ENCODE data around the gene SFXN5.

The SFXN5 gene

DNA sequence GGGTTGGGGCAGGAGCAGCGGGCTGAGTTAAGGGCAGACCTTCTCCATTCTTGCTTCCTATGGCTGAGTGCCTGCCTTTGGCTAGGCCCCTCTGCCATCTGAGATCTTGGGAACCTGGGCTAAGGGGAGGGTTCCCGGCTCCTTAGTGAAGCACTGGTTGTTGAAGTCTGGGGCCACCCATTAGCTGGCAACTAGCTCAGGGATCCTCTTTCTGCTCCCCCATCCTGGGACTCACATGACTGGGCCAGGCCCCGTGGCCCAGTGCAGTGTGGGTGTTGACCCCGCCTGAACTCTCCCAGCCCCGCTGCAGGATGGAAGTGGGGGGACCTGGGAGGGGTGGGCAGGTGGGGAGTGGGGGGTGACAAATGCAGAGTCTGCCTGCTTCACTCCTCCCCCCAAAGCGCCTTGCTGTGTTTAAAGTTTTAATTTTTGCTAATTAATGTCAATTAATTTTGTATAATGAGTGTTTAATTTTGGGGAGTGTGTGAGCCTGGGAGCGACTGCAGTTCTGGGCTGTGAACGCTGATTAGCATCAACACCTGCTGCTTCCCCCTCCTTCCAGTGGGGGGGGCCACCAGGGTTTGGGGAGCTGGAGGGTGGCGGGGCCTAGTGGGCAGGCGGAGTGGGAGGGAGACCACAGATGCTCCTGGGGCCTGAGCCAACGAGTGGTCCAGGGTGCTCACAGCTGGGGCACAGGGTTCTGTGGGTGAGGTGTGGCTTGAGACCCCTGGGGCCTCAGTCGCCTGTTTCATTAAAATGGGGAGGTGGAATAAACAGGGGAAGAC lies 99.0 kb downstream of the SFXN5 start:
- no peak for DNase-seq

DNA sequence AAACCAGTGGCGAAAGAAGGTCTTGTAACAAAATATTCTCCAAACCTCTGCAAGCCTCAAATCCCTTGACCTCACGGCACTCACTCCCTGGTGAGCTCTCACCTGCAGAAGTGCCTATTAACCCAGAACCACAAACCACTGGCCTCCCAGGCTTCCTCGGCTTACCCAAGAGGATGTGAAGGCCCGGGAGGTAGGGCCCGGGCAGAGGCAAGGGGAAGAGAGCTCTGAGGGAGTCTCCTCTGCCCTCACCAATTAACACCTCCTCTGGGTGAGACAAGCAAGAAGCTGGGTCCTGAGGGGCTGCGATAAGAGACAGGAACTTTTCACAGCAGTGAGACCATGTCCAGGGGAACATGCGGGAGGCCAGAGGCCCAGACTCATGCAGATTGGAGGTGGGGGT lies 100.5 kb downstream of the SFXN5 start:
- no peak for DNase-seq

DNA sequence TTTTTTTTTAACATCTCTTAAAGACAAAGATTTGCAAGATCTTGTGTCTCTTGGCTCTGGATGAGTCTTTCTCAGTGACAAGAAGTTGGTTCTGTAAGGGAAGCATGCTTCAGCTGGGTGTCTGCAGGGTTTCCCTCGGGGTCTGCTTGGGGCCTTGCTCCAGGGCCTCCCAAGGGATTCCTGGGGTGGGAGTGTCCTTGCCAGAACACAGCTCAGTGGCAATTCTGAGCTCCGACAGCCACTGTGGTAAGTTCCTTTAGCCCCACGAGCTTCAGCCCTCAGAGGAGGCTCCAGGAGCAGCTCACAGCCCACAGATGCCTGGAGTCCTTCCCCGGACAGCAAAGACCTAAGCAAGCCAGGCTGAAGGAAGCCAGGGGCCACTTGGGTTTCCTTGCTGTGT lies 101.8 kb downstream of the SFXN5 start:
- DNase-seq = no peak

DNA sequence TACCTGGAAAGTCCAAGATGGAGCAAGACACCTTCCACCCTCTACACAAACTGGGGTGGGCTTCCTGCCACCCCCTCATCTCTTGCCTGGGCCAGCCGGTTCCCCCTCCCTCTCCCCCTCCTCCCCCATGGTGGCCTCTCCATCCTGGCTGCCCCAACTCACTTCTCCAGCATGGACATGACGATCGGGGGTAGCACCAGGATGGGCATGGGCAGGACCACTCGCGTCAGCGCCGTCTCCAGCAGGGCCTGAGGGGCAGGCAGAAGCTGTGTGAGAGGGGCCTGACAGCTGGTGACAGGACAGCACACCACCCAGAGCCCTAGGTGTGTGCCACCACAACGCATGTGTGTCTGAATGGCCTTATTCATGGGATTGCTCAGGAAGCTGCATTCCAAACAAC lies 103.2 kb downstream of the SFXN5 start:
- DNase-seq = no peak

DNA sequence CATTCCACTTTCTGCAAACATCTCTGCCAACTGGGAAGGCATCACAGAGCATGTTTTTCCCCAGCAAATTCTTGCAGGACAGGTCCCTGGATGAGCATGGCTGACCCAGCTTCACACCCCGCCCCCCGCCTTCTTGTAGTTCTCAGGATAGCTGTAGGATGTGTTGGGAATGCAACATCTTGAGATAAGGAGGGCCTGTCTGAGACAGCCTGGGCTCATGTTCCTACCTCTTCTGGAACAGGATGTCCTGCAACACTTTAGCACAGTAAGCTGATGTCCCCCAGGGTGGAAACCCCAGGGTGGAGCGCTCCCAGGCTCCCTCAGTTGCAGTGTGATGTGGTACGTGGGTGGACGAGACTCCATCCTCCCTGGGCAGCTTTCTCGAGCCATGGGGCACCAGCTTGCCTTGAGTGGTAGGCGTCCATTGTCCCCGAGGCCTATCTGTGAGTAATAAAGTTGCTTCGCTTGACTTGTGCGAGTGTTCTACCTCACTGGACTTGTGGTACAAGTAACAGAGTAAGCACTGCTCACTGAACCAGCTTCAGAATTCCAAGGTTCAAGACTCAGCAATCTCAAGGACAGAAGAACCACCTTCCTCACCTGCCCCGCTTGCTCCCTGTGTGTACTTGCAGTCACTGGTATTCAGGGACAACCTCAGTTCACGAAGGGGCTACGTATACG lies 105.6 kb downstream of the SFXN5 start:
- DNase-seq = no peak

DNA sequence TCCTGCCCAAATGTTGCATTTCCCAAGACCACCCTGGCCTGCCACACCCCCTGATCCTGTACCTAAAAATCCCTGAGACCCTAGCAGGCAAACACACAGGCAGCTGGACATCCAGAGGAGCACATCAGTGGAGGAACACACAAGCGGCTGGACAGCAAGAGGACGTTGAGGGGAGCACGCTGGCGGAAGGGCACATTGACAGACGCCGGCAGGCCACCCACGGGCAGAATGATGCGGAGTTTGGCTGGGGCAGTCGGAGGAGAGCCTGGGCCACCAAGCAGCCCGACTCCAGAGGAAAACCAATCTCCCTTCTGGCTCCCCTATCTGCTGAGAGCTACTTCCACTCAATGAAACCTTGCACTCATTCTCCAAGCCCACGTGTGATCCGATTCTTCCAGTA lies 106.5 kb downstream of the SFXN5 start:
- no peak for DNase-seq

DNA sequence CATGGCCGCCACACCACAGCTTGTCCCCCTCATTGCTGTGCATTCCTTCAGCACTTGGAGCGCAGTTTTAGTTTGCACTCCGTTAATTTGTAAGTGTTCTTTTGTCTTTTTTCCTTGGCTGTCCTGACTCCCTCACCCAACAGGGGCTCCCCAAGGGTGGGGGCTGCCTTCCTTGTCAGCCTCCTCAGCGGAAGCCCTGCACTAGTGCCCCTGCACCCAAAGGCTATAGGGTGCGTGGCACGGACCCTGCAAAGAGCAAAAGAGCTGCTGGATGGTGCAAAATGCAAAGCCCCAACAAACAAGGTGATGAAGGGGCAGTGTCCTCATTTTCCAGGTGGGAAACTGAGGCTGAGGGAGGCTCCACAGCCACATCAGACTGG lies 107.4 kb downstream of the SFXN5 start:
- DNase-seq = no peak

DNA sequence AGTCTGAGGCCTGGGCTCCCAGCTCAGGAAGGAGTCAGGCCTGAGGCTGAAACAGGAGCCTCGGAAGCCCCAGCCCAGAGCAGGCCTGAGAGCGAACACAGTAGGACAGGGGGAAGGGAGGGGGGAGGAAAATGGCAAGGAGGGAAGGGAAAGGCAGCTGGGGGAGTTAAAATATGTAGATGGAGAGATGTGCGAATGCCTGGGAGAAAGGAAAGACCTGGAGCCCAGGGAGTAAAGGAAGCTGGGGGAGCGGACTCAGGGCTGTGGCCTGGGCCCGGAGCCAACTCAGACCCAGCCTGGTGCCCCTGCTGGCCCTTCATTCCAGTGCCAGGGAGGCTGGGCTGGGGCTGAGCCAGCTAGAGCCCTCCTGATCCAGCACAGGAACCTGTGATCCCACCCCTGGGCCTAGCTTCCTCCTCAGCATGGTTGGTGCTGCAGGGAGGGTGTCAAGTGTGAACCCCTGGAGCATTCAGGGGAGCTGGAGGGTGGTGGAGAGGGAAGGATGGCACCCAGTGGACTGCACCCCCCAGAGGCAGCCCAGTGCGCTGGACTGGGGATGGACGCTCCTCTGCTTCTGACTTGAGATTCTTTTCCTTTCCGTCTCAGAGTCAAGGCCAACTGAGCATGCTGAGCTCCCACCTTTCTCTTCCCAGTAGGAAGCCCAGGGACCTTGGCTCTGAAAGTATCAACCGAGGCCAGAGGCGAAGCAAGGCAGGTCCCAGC lies 107.9 kb downstream of the SFXN5 start:
- DNase-seq = no peak

DNA sequence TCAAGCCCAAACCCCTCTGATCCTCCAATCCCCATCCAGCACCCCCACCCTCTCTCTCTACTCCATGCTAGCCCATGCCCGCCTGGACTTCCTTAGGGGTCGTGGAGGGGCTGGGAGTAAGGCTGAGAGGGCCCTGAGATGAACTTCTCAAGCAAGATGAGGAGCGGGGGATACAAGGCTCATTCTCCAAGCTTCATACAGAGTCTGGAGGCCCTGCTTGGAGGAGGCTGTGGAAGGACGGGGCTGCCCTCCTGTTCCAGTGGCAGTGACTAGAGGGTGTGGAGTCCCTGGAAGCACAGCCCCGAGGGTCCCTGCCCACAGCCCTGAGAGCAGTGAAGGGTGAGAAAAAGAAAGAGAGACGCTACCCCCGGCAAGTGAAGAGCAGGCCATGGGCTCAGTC lies 108.6 kb downstream of the SFXN5 start:
- DNase-seq = no peak

DNA sequence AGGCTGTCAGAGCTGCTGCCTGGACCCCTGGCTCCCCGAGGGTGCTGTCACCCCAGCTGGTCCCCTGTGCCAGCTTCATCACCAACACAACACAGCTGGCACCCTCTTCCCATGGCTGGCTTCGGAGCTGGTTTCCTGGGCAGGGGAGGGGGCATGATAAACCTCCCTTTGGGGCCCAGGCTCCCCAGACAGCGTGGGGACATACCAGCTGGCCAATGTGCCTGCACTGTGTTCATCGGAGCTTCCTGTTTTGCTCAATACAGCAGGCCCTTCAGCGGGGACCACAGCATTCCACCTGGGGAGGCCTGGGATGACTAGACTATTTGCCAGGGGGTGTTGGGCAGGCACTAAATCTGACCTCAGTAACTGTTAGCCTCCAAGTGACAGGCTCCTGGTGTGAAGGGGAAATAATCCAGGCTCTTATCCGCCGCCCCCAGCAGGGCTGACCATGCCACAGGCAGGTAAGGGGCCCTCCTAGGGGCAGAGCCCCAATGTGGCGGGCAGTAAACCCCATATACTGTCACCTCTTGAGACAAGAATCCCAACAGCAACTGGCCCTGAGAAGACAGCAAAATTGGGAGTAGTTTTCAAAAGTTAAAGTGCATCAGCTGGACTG lies 109.6 kb downstream of the SFXN5 start:
- DNase-seq = no peak

DNA sequence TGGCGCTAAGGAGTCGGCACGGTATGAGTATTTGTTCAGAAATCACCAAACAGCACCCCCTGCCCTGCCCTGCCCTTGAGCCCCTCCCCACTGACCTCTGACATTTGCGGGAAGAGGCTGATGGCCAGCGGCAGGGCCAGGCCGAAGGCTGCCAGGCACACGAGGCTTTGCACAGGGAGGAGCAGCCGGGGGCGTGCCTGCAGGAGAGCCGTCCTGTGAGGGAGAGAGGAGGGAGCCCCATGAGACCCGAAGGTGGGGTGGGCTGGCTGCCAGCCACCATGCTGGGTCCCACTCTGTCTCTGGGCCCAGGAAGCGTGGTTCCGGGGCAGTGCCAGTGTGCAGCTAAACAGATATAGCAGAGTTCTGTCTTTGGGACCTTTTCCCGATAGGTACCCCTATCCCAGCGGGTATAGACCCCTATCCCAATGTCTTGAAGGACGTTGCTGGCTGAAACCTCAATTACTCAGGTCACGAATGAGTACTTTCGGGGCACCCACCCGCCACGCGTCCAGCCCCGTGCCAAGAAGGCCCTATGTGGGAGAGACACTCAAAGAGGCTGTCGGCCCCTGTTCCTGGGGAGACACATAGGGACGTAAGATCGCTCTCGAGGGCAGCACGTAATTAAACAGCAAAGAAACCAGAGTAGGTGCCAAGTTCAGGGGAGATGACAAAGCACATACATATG lies 110.3 kb downstream of the SFXN5 start:
- DNase-seq = no peak

DNA sequence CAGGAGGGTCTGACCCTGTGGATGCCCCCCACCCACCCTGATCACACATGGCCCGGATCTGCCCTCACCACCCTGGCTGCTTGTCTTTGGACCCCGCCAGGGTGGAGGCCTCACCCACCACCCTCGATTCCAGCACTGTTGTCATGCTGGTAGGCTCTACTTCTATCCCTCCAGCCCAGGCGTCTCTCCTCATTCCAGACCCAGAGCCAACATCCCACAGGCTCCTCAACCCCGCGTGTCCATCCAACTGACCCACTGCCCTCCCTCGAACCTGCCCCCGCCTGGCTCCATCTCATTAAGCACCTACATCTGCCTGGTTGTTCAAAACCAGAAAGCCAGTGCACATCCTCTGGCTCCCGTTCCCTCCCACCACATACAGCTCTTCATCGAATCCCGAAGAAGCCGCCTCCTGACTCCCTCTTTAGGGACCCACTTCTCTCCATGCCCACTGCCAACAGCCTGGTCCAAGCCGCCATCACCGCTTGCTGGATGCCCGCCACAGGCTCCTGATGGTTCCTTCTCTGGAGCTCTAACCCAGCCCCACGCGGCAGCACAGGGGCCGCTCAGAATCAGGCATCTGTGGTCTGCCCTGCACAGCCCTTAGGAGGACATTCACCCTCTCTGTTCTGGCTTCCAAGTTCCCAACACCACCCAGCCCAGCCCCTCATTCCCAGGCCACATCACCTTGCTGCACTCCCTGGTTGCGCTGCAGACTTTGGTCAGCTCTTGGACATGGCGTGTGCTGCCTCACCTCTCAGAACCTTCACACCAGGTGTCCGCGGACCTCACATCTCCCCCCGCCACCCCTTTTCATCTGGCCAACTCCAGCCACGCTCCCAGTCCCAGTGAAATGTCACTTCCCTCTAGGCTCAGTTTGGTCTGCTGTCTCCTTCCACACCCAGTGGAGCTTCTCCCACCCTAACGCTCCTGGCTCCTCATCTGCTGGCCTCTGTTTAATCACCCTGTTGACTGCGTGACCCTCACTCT lies 111.2 kb downstream of the SFXN5 start:
- no peak for DNase-seq

DNA sequence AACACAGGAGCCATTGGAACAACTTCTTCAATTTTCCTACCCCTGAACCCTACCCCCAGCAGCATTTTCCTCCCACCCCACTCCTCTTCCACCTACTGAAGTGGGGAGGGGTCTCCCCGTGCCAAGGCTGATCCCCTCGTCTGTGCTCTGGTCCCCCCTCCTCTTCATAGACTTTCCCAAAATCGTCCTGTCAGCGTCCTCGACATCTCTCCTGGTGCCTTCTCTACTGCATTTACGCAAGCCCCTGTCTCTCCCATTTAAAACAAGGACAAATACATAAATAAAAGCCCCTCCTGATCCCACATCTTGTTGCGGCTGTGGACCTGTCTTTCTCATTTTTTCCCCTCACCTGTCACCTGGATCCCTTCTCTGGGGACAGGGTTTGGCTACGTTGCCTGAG lies 112.0 kb downstream of the SFXN5 start:
- DNase-seq = no peak

DNA sequence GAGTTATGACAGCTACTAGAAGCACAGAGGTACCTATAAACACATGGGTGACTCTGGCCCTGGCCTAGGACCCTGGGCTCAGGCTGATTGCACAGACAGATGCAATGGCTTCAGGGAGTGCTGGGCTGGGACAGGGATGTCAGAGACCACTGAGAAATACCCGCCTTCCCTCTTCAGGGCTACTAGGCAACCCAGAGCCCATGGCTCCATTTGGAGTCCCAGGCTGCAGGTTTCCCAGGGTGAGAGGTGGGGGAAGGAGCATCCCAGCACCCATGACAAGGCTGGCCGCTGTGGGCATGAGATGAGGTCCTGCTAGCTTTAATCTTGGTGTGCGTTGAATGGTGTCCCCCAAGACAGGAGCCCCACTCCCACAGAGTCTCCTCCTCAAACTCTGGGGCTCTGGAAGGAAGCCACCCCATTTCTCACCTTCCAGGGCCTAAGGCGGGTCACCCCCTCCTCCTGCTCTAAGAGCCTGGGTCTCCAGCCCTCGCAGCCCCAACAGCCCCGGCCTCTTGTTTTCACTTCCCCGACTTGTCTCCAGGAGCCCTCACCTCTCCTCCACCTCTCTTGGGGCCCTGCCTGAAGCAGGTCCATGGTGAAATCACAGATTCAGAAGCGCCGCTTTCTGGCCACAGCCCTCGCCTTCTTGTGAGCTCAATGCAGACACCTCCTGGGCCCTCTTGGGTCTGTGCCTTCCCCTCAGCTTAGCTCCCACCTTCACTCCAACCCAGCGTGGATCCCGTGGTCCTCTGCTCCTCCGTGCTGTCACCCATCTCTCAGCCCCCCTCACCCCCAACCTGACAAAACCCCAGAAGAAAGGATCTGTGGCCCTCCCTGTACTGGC lies 112.7 kb downstream of the SFXN5 start:
- DNase-seq = no peak

DNA sequence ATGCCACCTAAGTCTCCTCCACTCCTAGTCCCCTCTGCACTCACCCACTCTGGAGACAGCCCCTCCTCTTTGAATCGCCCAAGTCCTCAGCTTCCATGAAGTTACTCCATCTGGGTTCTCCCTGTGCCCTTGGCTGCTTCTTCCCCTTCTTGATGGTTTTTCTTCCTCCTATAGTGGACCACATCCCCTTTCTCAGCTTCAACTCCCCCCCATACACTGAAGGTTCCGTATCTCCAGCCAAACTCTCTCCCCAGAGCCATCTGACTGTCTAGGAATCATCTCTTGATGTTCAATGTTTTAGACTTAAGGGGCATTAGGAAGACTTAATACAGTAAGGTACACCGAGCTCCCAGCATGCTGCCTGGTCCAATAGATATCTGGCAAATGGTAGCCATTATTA lies 114.6 kb downstream of the SFXN5 start:
- DNase-seq = no peak

DNA sequence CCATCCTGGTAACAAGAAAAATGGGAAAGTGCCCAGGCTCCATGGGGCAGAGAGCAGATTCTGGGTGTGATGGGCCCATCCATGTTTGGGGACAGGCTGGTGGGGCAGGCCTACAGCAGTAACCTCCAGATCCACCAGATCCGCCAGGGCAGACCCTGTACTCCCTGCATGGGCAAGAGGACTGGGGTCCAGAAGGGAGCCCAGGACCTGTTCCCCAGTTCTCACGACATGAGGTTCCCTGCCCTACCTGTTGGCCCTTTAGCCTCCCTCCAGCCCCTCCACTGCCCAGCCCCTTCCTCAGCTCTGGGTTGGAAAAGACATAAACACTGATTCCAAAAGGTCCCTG lies 115.5 kb downstream of the SFXN5 start:
- DNase-seq = no peak

DNA sequence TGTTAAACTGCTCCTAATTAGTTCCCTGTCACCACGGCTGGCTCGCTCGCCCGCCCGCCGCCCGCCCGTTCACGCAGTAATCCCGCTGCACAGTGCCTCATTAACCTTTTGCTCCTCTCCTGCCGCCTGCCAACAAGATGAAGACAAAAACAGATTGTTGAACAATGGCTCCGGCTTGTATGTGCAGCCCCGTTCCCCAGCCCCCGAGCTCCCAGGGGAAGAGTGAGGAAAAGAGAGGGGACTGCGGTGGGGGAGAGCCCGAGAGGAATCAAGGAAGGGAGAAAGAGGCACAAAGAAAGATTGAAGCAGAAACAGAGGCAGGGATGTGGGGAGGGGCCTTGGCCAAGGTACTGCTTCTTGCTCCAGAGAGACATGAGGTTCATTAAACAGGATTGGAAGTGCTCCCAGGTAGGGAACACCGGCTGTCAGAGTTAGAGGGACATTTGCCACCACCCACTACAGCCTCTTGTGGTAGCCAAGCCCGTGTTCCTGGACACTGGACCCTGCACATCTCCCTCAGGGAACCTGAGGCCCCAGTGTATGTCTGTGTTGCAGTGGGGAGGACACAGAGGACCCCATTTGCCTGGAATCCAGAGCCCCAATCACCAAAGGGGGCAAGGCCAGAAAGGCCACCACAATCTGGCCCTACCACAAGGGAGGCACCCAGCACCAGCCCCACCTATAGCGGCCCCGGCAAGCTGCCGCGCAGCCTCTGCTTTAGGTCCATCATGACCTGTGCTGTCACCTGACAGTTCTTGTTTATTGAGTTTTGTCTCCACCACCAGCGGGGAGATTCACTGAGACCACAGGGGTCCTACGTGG lies 116.1 kb downstream of the SFXN5 start:
- no peak for DNase-seq

DNA sequence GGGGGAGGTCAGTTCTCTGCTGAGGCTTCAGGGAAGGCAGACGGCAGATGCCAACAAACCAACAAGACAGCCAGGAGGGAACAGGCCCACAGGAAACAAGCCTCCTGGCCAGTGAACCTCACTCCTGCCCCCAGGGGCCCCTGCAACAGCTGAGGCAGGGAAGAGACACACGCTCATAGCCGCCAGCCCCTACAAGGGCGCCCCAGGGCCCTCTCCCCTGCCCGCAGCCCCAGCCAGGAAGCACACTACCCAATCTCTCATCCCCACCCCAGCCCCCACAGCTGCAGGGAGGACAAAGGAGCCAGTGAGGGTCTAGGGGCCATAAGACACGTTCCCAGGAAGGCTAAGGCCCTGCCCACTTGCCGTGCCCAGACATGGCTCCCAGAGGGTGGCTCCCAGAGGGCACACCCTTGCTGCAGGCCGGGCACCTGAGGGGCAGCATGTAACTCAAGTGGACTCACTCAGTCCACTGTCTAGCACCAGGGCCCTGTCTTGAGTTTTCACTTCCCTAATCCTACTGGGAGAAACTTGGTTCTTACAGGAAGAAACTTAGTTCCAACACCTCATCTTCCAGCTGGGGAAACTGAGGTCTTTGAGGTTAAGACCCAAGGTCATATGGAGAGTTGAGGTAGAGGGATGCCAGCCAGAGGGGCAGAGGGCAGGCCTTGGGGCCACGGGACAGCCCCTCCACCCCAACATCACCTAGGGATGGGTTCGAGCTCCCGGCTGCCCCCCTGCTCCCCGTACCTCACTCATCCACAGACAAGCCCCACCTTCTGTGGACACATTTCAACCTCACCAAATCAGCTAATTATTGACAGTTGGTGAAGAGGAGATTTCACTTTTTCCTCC lies 116.9 kb downstream of the SFXN5 start:
- no peak for DNase-seq

DNA sequence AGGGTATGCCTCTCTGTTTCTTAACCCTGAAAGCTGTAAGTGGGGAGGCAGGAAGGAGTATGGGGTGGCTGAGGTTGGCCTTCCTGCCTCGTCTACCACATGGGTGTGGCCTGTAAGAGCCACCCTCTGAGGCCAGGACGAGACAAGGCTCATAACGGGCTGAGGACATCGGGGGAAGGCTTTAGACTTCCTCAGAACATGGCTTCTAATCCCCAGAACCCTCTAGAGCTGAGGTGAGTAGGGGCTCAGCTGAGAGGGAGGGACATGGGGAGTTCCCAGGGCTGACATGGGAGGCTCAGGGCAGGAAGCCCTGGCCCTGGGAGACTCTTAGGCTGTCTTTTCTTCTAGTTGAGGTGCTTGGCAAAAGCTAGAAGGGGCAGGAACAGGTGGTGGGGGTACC lies 117.5 kb downstream of the SFXN5 start:
- no peak for DNase-seq

Data from NCI-H1105 treated with DMSO at 0.1 percent for 48 hours (cell line).